Endothelial cell of umbilical vein (primary cell): ENCODE data around the gene RUNDC3A. TPM values are rescaled to one million over a fixed set of nuclear protein-coding genes. Genes with fewer than 3 reads are reported as not detected.
A peak's percentile ranks its signal among the peaks of the same experiment; 100 is the strongest.

Source experiments
- BruUV-seq: library from RNA; stranded (reverse); fragments of 400-500 nt; replicated peaks from 2 replicates; lab custom pipeline; 2021; lab: Mats Ljungman, UMichigan
- CTCF ChIA-PET: fragments of 300-600, 350-600 bp; sonication (Branson Sonifier 250); formaldehyde crosslinking; loops from one replicate; lab custom pipeline; 2021; ENCODE audit warnings: antibody characterized with exemption, inconsistent platforms; lab: Charles Lee
- POLR2A ChIA-PET: fragments of 300-600, 350-600 bp; sonication (Branson Sonifier 250); formaldehyde crosslinking; loops from one replicate; lab custom pipeline; 2021; ENCODE audit warnings: antibody characterized with exemption, inconsistent platforms; lab: Charles Lee
- DNase-seq: peaks from one replicate; pipeline ENCODE4 v3.0.0-alpha.2; 2011; ENCODE audit warnings: low read depth, low spot score
- FAIRE-seq: peaks from 2 replicates; lab custom pipeline; 2011; peaks lifted over from hg19 to GRCh38; lab: Jason Lieb, UNC
- H2AFZ ChIP-seq: 2 replicates; pipeline ENCODE4 v1.6.0; 2012; ENCODE audit warnings: low read depth, low read length, control low read depth, inconsistent platforms
- H3K27ac ChIP-seq: 2 replicates; pipeline ENCODE4 v1.5.1; 2011; ENCODE audit warnings: low read depth, mild to moderate bottlenecking, control low read depth, low read length, moderate library complexity; ENCODE audit not compliant: insufficient read depth
- H3K27me3 ChIP-seq, 2 experiments: 2 replicates each; pipeline versions ENCODE4 v1.6.0 to v1.6.1; 2011; ENCODE audit warnings: low read length in 2 of 2, mixed read lengths in 1 of 2; ENCODE audit not compliant: control insufficient read depth in 2 of 2, insufficient read depth in 2 of 2
- H3K36me3 ChIP-seq, 2 experiments: 2 replicates in 1 of 2; 3 replicates in 1 of 2; pipeline ENCODE4 v1.5.1; 2011; ENCODE audit warnings: low read length in 2 of 2, mild to moderate bottlenecking in 1 of 2, moderate library complexity in 1 of 2; ENCODE audit not compliant: control insufficient read depth in 2 of 2, insufficient read depth in 2 of 2; ENCODE audit errors: extremely low read depth in 1 of 2
- H3K4me1 ChIP-seq: 3 replicates; pipeline ENCODE4 v1.5.1; 2011; ENCODE audit warnings: mild to moderate bottlenecking, low read length; ENCODE audit not compliant: control insufficient read depth, insufficient read depth; ENCODE audit errors: extremely low read depth
- H3K4me2 ChIP-seq: 2 replicates; pipeline ENCODE4 v1.6.1; 2011; ENCODE audit warnings: low read length, control low read depth, mixed read lengths; ENCODE audit not compliant: insufficient read depth
- H3K4me3 ChIP-seq, 3 experiments: fragments of 200-600 bp in 1 of 3; sonication (generic), shearing (Covaris generic) in 1 of 3; replicated peaks in 1 of 3; 2 replicates each; pipeline ENCODE4 v1.5.1; 2011 to 2016; ENCODE audit warnings: control low read depth in 3 of 3, low read length in 3 of 3, mild to moderate bottlenecking in 2 of 3, inconsistent platforms in 1 of 3, low read depth in 1 of 3, moderate library complexity in 1 of 3; ENCODE audit not compliant: insufficient read depth in 1 of 3
- H3K79me2 ChIP-seq: 2 replicates; pipeline ENCODE4 v1.6.0; 2012; ENCODE audit warnings: low read length, inconsistent platforms; ENCODE audit not compliant: control insufficient read depth, insufficient read depth
- H3K9ac ChIP-seq: replicated peaks from 2 replicates; pipeline ENCODE3; 2011; ENCODE audit warnings: low read length, control low read depth; ENCODE audit not compliant: insufficient read depth; ENCODE audit errors: extremely low read depth
- H3K9me1 ChIP-seq: replicated peaks from 3 replicates; pipeline ENCODE4 v1.6.0; 2011; ENCODE audit warnings: mild to moderate bottlenecking, low read length; ENCODE audit not compliant: control insufficient read depth, insufficient read depth; ENCODE audit errors: extremely low read depth
- H3K9me3 ChIP-seq: replicated peaks from 2 replicates; pipeline ENCODE4 v1.5.1; 2012; ENCODE audit warnings: low read length, inconsistent platforms; ENCODE audit not compliant: control insufficient read depth, insufficient read depth
- H4K20me1 ChIP-seq: replicated peaks from 2 replicates; pipeline ENCODE3; 2011; ENCODE audit warnings: mild to moderate bottlenecking, low read length; ENCODE audit not compliant: control insufficient read depth, insufficient read depth; ENCODE audit errors: extremely low read depth
- CTCF ChIP-seq, 2 donors: IDR thresholded peaks; 1 replicate in 1 of 2; 2 replicates in 1 of 2; pipeline ENCODE4 v1.5.1; 2011; ENCODE audit warnings: low read length in 2 of 2, mild to moderate bottlenecking in 2 of 2, moderate library complexity in 2 of 2, control low read depth in 1 of 2, inconsistent platforms in 1 of 2, low read depth in 1 of 2; ENCODE audit not compliant: insufficient read depth in 1 of 2; ENCODE audit errors: extremely low read depth in 1 of 2
- EZH2 ChIP-seq: IDR thresholded peaks from 2 replicates; pipeline ENCODE4 v1.6.1; 2012; ENCODE audit warnings: borderline replicate concordance, low read depth, mild to moderate bottlenecking, moderate library complexity, low read length, inconsistent platforms; ENCODE audit not compliant: severe bottlenecking
- FOS ChIP-seq: IDR thresholded peaks from 2 replicates; pipeline ENCODE4 v1.6.1; 2011; ENCODE audit warnings: mild to moderate bottlenecking, low read length, moderate library complexity, borderline replicate concordance; ENCODE audit not compliant: insufficient read depth
- GATA2 ChIP-seq: IDR thresholded peaks from 2 replicates; pipeline ENCODE4 v1.7.0; 2011; ENCODE audit warnings: low read depth, mild to moderate bottlenecking, moderate library complexity, mixed read lengths, low read length; ENCODE audit not compliant: insufficient read length, insufficient read depth
- JUN ChIP-seq: IDR thresholded peaks from 2 replicates; pipeline ENCODE4 v1.6.1; 2011; ENCODE audit warnings: borderline replicate concordance, low read depth; ENCODE audit not compliant: insufficient read length, insufficient read depth
- MAX ChIP-seq: IDR thresholded peaks from 2 replicates; pipeline ENCODE4 v1.6.1; 2011; ENCODE audit not compliant: insufficient read depth, insufficient read length
- MYC ChIP-seq: IDR thresholded peaks from one replicate; pipeline ENCODE4 v1.6.1; 2011; ENCODE audit warnings: mild to moderate bottlenecking, low read depth, low read length
- POLR2A ChIP-seq: IDR thresholded peaks from 2 replicates; pipeline ENCODE4 v1.6.1; 2012; ENCODE audit warnings: low read depth, mild to moderate bottlenecking, control low read depth, low read length
- POLR2AphosphoS5 ChIP-seq: IDR thresholded peaks from 2 replicates; pipeline ENCODE4 v1.6.1; 2012; ENCODE audit warnings: low read depth, mild to moderate bottlenecking, control low read depth, low read length, moderate library complexity; ENCODE audit not compliant: insufficient read depth
- dilution Hi-C: fragments of 300-500 bp; cut with MboI; formaldehyde crosslinking; loops from one replicate; pipeline ENCODE4 v1.15.0; 2019; ENCODE audit warnings: low sequenced_read_pairs; ENCODE audit not compliant: extremely low pct_ligation_motif_present
- intact Hi-C: fragments of 100-400 bp; cut with micrococcal nuclease; formaldehyde crosslinking; loops from one replicate; pipeline ENCODE4 v1.10.0; 2022
- polyA plus RNA-seq, 4 experiments: library from polyadenylated mRNA; depleted of rRNA in 3 of 4; stranded (reverse) in 3 of 4; unstranded in 1 of 4; fragments of >200 nt; gene quantifications; 2 replicates each; pipeline versions ENCODE4 v1.2.1 to v1.2.3, GENCODE V29; 2011 to 2012; ENCODE audit warnings: missing spikeins in 1 of 4
- total RNA-seq: library from RNA; stranded (reverse); gene quantifications from 2 replicates; pipeline ENCODE4 v1.2.3, GENCODE V29; 2021

RUNDC3A gene
- total and polyA plus RNA-seq, 2 donors (not counting 3 experiments of a cell fraction or from before 2014, with no cell fraction given) = 0.12 TPM; not detected in 1

- H3K9me3 ChIP-seq = no peaks in the 10 kb centered on the region
- no peaks in the 10 kb centered on the region for H4K20me1 ChIP-seq
- no peaks in the 10 kb centered on the region for H3K4me1 ChIP-seq
- H3K4me3 ChIP-seq = no peak overlapping the region
- no peaks in the 10 kb centered on the region for H3K9me1 ChIP-seq
- TF ChIP-seq JUN (no peak), CTCF (IDR thresholded peaks at IDR 0.05; ENCODE audit: extremely low read depth in 1 of 2, insufficient read depth in 1 of 2, low read depth in 1 of 2, low read length in 2 of 2) (peak; percentile 68 to 72)
- ChIA-PET POLR2A (interaction anchor here (0.6 kb wide), 1 partner anchor 11 kb away, joined by 3 read pairs; no protein-coding TSS in a partner anchor), CTCF (interaction anchor here (0.5 to 5.1 kb wide), 29 partner anchors 10 to 388 kb away, joined by 3 to 58 read pairs (median 5); partner anchors contain the start of genes FAM171A2 and GRN)
- intact Hi-C loops (loop anchor here (1.0 to 2.0 kb wide), 4 partner anchors 13 to 163 kb away; partner anchors contain the start of gene GRN), dilution Hi-C loops (no loop called here)
- FAIRE-seq (peak; percentile 96), DNase-seq (peak; percentile 80)
- no peak overlapping the region for H3K9ac ChIP-seq
- no TSS peak for BruUV-seq
- no peaks in the 10 kb centered on the region for H3K79me2 ChIP-seq
- H3K4me2 ChIP-seq = no peak overlapping the region
- no peaks in the 10 kb centered on the region for H3K27me3 ChIP-seq
- H3K36me3 ChIP-seq = no peaks in the 10 kb centered on the region
- H2AFZ ChIP-seq = no peak overlapping the region
- H3K27ac ChIP-seq = no peak overlapping the region
These were observed 22.9 kb downstream of the RUNDC3A start for GRCh38 chr17:44331249-44331760.

GRCh38 chr17:44333371-44333770, 25.0 kb downstream of the RUNDC3A start:
- TF ChIP-seq FOS (no peak), MAX (no peak), POLR2AphosphoS5 (no peak), GATA2 (no peak), CTCF (IDR thresholded peaks at IDR 0.05; ENCODE audit: extremely low read depth in 1 of 2, insufficient read depth in 1 of 2, low read depth in 1 of 2, low read length in 2 of 2) (no peak), POLR2A (no peak), MYC (no peak), EZH2 (no peak), JUN (no peak)
- intact Hi-C loops = no loop called here

More at GRCh38 chr17:44333371-44333770, 25.0 kb downstream of the RUNDC3A start:
- H3K4me2 ChIP-seq = no peak overlapping the region
- H3K9me3 ChIP-seq = no peaks in the 10 kb centered on the region
- no peak overlapping the region for H3K27ac ChIP-seq
- dilution Hi-C loops = no loop called here
- no peaks in the 10 kb centered on the region for H3K36me3 ChIP-seq
- CTCF ChIA-PET = interaction anchor here (0.8 to 5.1 kb wide), 6 partner anchors 12 to 190 kb away, joined by 3 to 58 read pairs (median 6); partner anchors contain the start of genes FAM171A2 and GRN
- H3K4me1 ChIP-seq = no peaks in the 10 kb centered on the region
- H4K20me1 ChIP-seq = no peaks in the 10 kb centered on the region
- H3K27me3 ChIP-seq = no peaks in the 10 kb centered on the region
- H3K4me3 ChIP-seq = no peak overlapping the region
- H3K79me2 ChIP-seq = no peaks in the 10 kb centered on the region
- no peak overlapping the region for H3K9ac ChIP-seq
- no peak overlapping the region for H2AFZ ChIP-seq
- FAIRE-seq (no peak), DNase-seq (no peak)
- POLR2A ChIA-PET = no interaction called here
- H3K9me1 ChIP-seq = no peaks in the 10 kb centered on the region
- BruUV-seq = no TSS peak
